ENCODE results near the gene ACTR3C.
"Not testable (repeated sequence)": the region's sequence is repeated elsewhere in the genome, so short reads cannot be mapped to it uniquely, and the experiment has no call there.

GRCh38 chr7:150312649-150313366 lies 10.5 kb downstream of the ACTR3C start:
- not testable (repeated sequence) for TF ChIP-seq CREB5 (CRISPR knock-in tag; IDR thresholded peaks at IDR 0.05; ENCODE audit: low read depth); GLIS3 (CRISPR knock-in tag; IDR thresholded peaks at IDR 0.05); RARB (CRISPR knock-in tag; IDR thresholded peaks at IDR 0.05); ZFP30 (CRISPR knock-in tag; IDR thresholded peaks at IDR 0.05); ARNTL (CRISPR knock-in tag; IDR thresholded peaks at IDR 0.05; ENCODE audit: borderline replicate concordance, low read depth)
